Medulla oblongata (tissue), 1 donor: Measurements from ENCODE around the gene LPGAT1.
"Not testable (repeated sequence)": the region's sequence is repeated elsewhere in the genome, so short reads cannot be mapped to it uniquely, and the experiment has no call there.

Experiments
- DNase-seq: peaks from one replicate; pipeline ENCODE4 v3.0.0-alpha.2; 2015; ENCODE audit errors: extremely low spot score

LPGAT1 gene

GRCh38 chr1:211830328-211831142 lies at the start of gene LPGAT1:
Gene LPGAT1, minus strand, starts transcription at chr1:211830763. Its CDS starts 1,467 bp downstream, at chr1:211829296.
- DNase-seq: peak; percentile 84

GRCh38 chr1:211879475-211879874 lies 48.9 kb upstream of the LPGAT1 start:
- DNase-seq: no peak

- DNase-seq: no peak
Measured at GRCh38 chr1:211876851-211877590, 46.5 kb upstream of the LPGAT1 start.

- no peak for DNase-seq
Measured at GRCh38 chr1:211875541-211875940, 45.0 kb upstream of the LPGAT1 start.

- DNase-seq: no peak
Measured at GRCh38 chr1:211874521-211875347, 44.2 kb upstream of the LPGAT1 start.

- not testable (repeated sequence) for DNase-seq
Measured at GRCh38 chr1:211873731-211874130, 43.2 kb upstream of the LPGAT1 start.

- DNase-seq: no peak
Measured at GRCh38 chr1:211870156-211870555, 39.6 kb upstream of the LPGAT1 start.

GRCh38 chr1:211865180-211865579 lies 34.6 kb upstream of the LPGAT1 start:
- DNase-seq: no peak

- no peak for DNase-seq
Measured at GRCh38 chr1:211859405-211859804, 28.8 kb upstream of the LPGAT1 start.

GRCh38 chr1:211851174-211851573 lies 20.6 kb upstream of the LPGAT1 start:
- no peak for DNase-seq

- DNase-seq: no peak
Measured at GRCh38 chr1:211843507-211844298, 13.1 kb upstream of the LPGAT1 start.

GRCh38 chr1:211843018-211843417 lies 12.5 kb upstream of the LPGAT1 start:
- DNase-seq: peak; percentile 15

GRCh38 chr1:211842518-211842917 lies 12.0 kb upstream of the LPGAT1 start:
- DNase-seq: no peak

GRCh38 chr1:211839106-211839505 lies 8.5 kb upstream of the LPGAT1 start:
- no peak for DNase-seq

- DNase-seq: no peak
Measured at GRCh38 chr1:211833174-211833820, 2.7 kb upstream of the LPGAT1 start.

- DNase-seq: no peak
Measured at GRCh38 chr1:211832661-211833060, 2.1 kb upstream of the LPGAT1 start.

GRCh38 chr1:211831558-211832323 lies 1.2 kb upstream of the LPGAT1 start:
- no peak for DNase-seq

GRCh38 chr1:211830055-211830327 lies 572 bp downstream of the LPGAT1 start:
- no peak for DNase-seq

- DNase-seq: peak; percentile 56
Measured at GRCh38 chr1:211829343-211830054, 1.1 kb downstream of the LPGAT1 start.
